Mesendoderm (in vitro differentiated cells): Measurements from ENCODE around the gene ZBTB8B. TPM values are rescaled to one million over a fixed set of nuclear protein-coding genes. Genes with fewer than 3 reads are reported as not detected.

Experiments
- DNase-seq: peaks from one replicate; pipeline ENCODE4 v3.0.0; 2013
- H2AK5ac ChIP-seq: 2 replicates; pipeline ENCODE4 v1.6.1; 2013; ENCODE audit warnings: low read length, inconsistent platforms
- H2BK120ac ChIP-seq: 2 replicates; pipeline ENCODE4 v1.6.1; 2013; ENCODE audit warnings: low read depth, mild to moderate bottlenecking, low read length, moderate library complexity, mixed read lengths
- H2BK15ac ChIP-seq: replicated peaks from 2 replicates; pipeline ENCODE4 v1.6.1; 2013; ENCODE audit warnings: low read depth, mild to moderate bottlenecking, moderate library complexity
- H2BK5ac ChIP-seq: 2 replicates; pipeline ENCODE4 v1.6.1; 2013; ENCODE audit warnings: low read length, inconsistent platforms
- H3K18ac ChIP-seq: 2 replicates; pipeline ENCODE4 v1.6.1; 2013; ENCODE audit warnings: mild to moderate bottlenecking, low read length, mixed read lengths
- H3K23ac ChIP-seq: one replicate; pipeline ENCODE4 v1.6.1; 2013; ENCODE audit warnings: low read length
- H3K27ac ChIP-seq: 2 replicates; pipeline ENCODE4 v1.5.1; 2013; ENCODE audit warnings: low read depth, mild to moderate bottlenecking, inconsistent platforms, low read length, moderate library complexity
- H3K27me3 ChIP-seq: 2 replicates; pipeline ENCODE4 v1.6.1; 2013; ENCODE audit warnings: low read length, control low read depth, mild to moderate bottlenecking, inconsistent platforms; ENCODE audit not compliant: insufficient read depth, poor library complexity
- H3K36me3 ChIP-seq: 2 replicates; pipeline ENCODE4 v1.6.1; 2013; ENCODE audit warnings: low read length, inconsistent platforms; ENCODE audit not compliant: control insufficient read depth, insufficient read depth
- H3K4ac ChIP-seq: one replicate; pipeline ENCODE4 v1.6.1; 2013; ENCODE audit warnings: low read depth, mild to moderate bottlenecking, low read length, moderate library complexity
- H3K4me1 ChIP-seq: 2 replicates; pipeline ENCODE4 v1.6.1; 2013; ENCODE audit warnings: low read depth, low read length, inconsistent platforms; ENCODE audit not compliant: control insufficient read depth
- H3K4me2 ChIP-seq: 2 replicates; pipeline ENCODE4 v1.6.1; 2013; ENCODE audit warnings: low read length
- H3K4me3 ChIP-seq: 2 replicates; pipeline ENCODE4 v1.5.1; 2013; ENCODE audit warnings: mild to moderate bottlenecking, low read length
- H3K56ac ChIP-seq: one replicate; pipeline ENCODE4 v1.6.1; 2013; ENCODE audit warnings: low read length
- H3K79me1 ChIP-seq: 2 replicates; pipeline ENCODE4 v1.6.1; 2013; ENCODE audit warnings: low read length, inconsistent platforms
- H3K79me2 ChIP-seq: 2 replicates; pipeline ENCODE4 v1.6.1; 2013; ENCODE audit warnings: mild to moderate bottlenecking, low read length; ENCODE audit not compliant: control insufficient read depth, insufficient read depth
- H3K9ac ChIP-seq: 2 replicates; pipeline ENCODE4 v1.6.1; 2013; ENCODE audit warnings: low read length, inconsistent platforms
- H4K5ac ChIP-seq: one replicate; pipeline ENCODE4 v1.6.1; 2013; ENCODE audit warnings: low read length
- H4K8ac ChIP-seq: one replicate; pipeline ENCODE4 v1.6.1; 2013; ENCODE audit warnings: low read depth, mild to moderate bottlenecking, control low read depth, low read length, moderate library complexity
- WGBS: extraction: QIAGEN DNeasy Blood & Tissue Kit; methylation state at CpG from one replicate; pipeline ENCODE4 v1.1.7; 2013; ENCODE audit warnings: low lambda C conversion rate, missing lambda C conversion rate; ENCODE audit not compliant: insufficient coverage; ENCODE audit errors: extremely low coverage; 5-methylcytosine and 5-hydroxymethylcytosine counted together
- polyA plus RNA-seq, 2 experiments: library from polyadenylated mRNA; stranded (reverse); fragments of 200-250 nt; gene quantifications; one replicate each; pipeline ENCODE4 v1.2.3, GENCODE V29; 2013

The ZBTB8B gene
- polyA plus RNA-seq (2013, experiment 1 of 2) = 0.59 TPM
- 0.59 TPM for polyA plus RNA-seq (2013, experiment 2 of 2)

- WGBS = no CpG with 5 or more reads among the region's 66 CpGs
These were observed at the start of gene ZBTB8B for GRCh38 chr1:32464716-32465577. Gene ZBTB8B, plus strand, starts transcription at chr1:32465072. Its CDS starts 5,553 bp downstream, at chr1:32470625.

GRCh38 chr1:32421775-32422174, 43.1 kb upstream of the ZBTB8B start:
- no CpG with 5 or more reads among the region's 1 CpG for whole genome bisulfite sequencing
- H3K4me3 ChIP-seq = no peak overlapping the region

More at GRCh38 chr1:32464716-32465577, at the start of gene ZBTB8B:
- no peak within 1 kb of the TSS for H4K8ac ChIP-seq
- H4K5ac ChIP-seq = no peak within 1 kb of the TSS
- no peak within 1 kb of the TSS for H3K23ac ChIP-seq
- DNase-seq = peak; percentile 98
- H3K4ac ChIP-seq = peak within 1 kb of the TSS; percentile 57
- peak within 1 kb of the TSS; percentile 84 for H3K56ac ChIP-seq
- no peak within 1 kb of the TSS for H3K18ac ChIP-seq
- H2BK5ac ChIP-seq = no peak within 1 kb of the TSS
- no peaks in the 10 kb centered on the region for H3K79me2 ChIP-seq
- H3K27me3 ChIP-seq = no peaks in the 10 kb centered on the region
- H3K36me3 ChIP-seq = no peaks in the 10 kb centered on the region
- no peak within 1 kb of the TSS for H3K27ac ChIP-seq
- H3K4me2 ChIP-seq = peak within 1 kb of the TSS; percentile 70
- peak within 1 kb of the TSS; percentile 74 for H3K9ac ChIP-seq
- peak within 1 kb of the TSS; percentile 73 for H3K4me3 ChIP-seq
- peaks cover 6% of the 10 kb centered on the region for H3K4me1 ChIP-seq
- no peak within 1 kb of the TSS for H2BK15ac ChIP-seq
- no peak within 1 kb of the TSS for H2BK120ac ChIP-seq
- no peak within 1 kb of the TSS for H2AK5ac ChIP-seq
- H3K79me1 ChIP-seq = peaks cover 1% of the 10 kb centered on the region

DNA sequence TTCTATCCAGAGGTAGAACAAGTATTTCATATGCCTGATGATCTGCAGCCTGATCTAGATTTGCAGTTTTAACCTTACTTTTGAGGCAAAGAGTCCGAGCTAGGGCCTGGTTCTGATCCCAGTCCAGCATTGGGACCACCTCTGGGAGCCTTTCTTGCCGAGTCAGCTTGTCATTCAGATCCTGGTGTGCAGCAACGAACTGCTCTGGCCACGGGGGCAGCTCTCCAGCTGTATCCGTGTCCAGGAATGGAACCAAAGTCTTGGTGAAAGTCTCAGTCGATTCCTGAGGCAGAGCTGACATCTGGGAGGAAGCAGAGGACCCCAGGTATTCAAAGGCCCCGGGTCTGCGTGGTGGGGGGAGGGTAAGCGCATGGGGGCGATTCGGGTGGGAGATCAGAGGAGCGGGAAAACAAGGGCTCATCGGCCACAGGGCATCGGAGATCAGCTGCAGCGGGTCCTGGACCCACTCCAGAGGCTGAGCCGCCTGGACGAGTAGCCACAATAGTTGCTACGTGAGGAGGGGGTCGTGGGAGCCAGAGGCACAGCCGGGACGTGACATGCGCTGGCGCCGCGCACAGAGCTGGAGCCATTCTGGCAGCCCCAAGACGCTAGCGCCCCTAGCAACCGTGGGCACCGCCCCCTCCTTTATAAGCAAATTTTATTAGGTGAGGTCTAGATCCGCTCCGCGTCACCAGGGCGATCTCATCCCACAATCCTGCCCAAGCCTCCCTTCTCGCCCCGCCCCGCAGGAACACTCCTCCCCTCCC, 38.2 kb upstream of the ZBTB8B start:
- H2BK15ac ChIP-seq = no peak overlapping the region
- H3K79me2 ChIP-seq = no peaks in the 10 kb centered on the region
- peak; percentile 27 for DNase-seq
- no peak overlapping the region for H3K4me2 ChIP-seq
- H3K9ac ChIP-seq = no peak overlapping the region
- H2BK5ac ChIP-seq = no peak overlapping the region
- H3K4me1 ChIP-seq = no peaks in the 10 kb centered on the region
- H3K36me3 ChIP-seq = no peaks in the 10 kb centered on the region
- H2BK120ac ChIP-seq = no peak overlapping the region
- no peak overlapping the region for H4K5ac ChIP-seq
- no peak overlapping the region for H3K4me3 ChIP-seq
- peak overlapping the region; percentile 80 for H3K23ac ChIP-seq
- no peaks in the 10 kb centered on the region for H3K79me1 ChIP-seq
- no peak overlapping the region for H3K4ac ChIP-seq
- H3K27ac ChIP-seq = no peak overlapping the region
- H3K18ac ChIP-seq = no peak overlapping the region
- no peaks in the 10 kb centered on the region for H3K27me3 ChIP-seq
- H3K56ac ChIP-seq = peak overlapping the region; percentile 49
- H2AK5ac ChIP-seq = no peak overlapping the region
- no peak overlapping the region for H4K8ac ChIP-seq
- WGBS = no CpG with 5 or more reads among the region's 36 CpGs

More at GRCh38 chr1:32421775-32422174, 43.1 kb upstream of the ZBTB8B start:
- no peak overlapping the region for H4K8ac ChIP-seq
- no peak overlapping the region for H3K4ac ChIP-seq
- no peak overlapping the region for H3K27ac ChIP-seq
- H3K4me1 ChIP-seq = no peaks in the 10 kb centered on the region
- no peak overlapping the region for H3K56ac ChIP-seq
- no peaks in the 10 kb centered on the region for H3K36me3 ChIP-seq
- H3K27me3 ChIP-seq = no peaks in the 10 kb centered on the region
- no peak overlapping the region for H3K18ac ChIP-seq
- no peak overlapping the region for H2AK5ac ChIP-seq
- no peak overlapping the region for H4K5ac ChIP-seq
- H3K79me2 ChIP-seq = no peaks in the 10 kb centered on the region
- H3K23ac ChIP-seq = no peak overlapping the region
- H3K9ac ChIP-seq = no peak overlapping the region
- DNase-seq = no peak
- H2BK15ac ChIP-seq = no peak overlapping the region
- no peaks in the 10 kb centered on the region for H3K79me1 ChIP-seq
- no peak overlapping the region for H3K4me2 ChIP-seq
- H2BK5ac ChIP-seq = no peak overlapping the region
- H2BK120ac ChIP-seq = no peak overlapping the region

- no peak overlapping the region for H3K4me3 ChIP-seq
- H2AK5ac ChIP-seq = no peak overlapping the region
- H3K79me1 ChIP-seq = no peaks in the 10 kb centered on the region
- no peak overlapping the region for H3K9ac ChIP-seq
- H3K79me2 ChIP-seq = no peaks in the 10 kb centered on the region
- H3K18ac ChIP-seq = no peak overlapping the region
- no peaks in the 10 kb centered on the region for H3K27me3 ChIP-seq
- no peaks in the 10 kb centered on the region for H3K36me3 ChIP-seq
- H3K4ac ChIP-seq = no peak overlapping the region
- H2BK5ac ChIP-seq = no peak overlapping the region
- H3K4me2 ChIP-seq = no peak overlapping the region
- no peak overlapping the region for H2BK15ac ChIP-seq
- no peak overlapping the region for H3K27ac ChIP-seq
- H3K4me1 ChIP-seq = no peaks in the 10 kb centered on the region
- H2BK120ac ChIP-seq = no peak overlapping the region
- no CpG with 5 or more reads among the region's 17 CpGs for WGBS
- H3K23ac ChIP-seq = no peak overlapping the region
- H3K56ac ChIP-seq = no peak overlapping the region
- H4K8ac ChIP-seq = no peak overlapping the region
- DNase-seq = no peak
- H4K5ac ChIP-seq = no peak overlapping the region
These were observed 37.5 kb upstream of the ZBTB8B start for GRCh38 chr1:32427264-32427963.

DNA sequence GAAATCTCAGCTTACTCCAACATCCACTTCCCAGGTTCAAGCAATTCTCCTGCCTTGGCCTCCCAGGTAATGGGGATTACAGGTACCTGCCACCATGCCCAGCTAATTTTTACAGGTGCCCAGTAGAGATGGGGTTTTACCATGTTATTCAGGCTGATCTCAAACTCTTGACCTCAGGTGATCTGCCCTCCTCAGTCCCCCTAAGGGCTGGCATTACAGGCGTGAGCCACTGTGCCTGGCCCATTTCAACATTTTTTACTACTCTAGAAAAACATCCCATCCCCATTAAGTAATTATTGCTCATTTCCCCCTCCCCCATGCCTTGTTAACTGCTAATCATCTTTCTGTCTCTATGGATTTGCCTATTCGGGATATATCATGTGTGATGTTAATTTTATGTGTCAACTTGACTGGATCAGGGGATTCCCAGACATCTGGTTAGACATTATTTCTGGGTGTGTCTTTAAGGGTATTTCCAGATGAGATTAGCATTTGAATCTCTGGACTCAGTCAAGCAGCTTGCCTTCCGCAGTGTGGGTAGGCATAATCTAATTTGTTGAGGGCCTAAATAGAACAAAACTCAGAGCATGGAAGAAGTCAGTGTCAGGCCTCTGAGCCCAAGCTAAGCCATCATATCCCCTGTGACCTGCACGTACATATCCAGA, 33.0 kb upstream of the ZBTB8B start:
- Histone ChIP-seq H2BK15ac (no peak overlapping the region), H3K4me2 (no peak overlapping the region), H3K56ac (peak overlapping the region; percentile 15), H3K18ac (no peak overlapping the region), H3K4me3 (no peak overlapping the region), H3K9ac (no peak overlapping the region), H3K79me2 (no peaks in the 10 kb centered on the region), H3K4me1 (no peaks in the 10 kb centered on the region), H2AK5ac (peak overlapping the region; percentile 69), H4K5ac (no peak overlapping the region), H2BK120ac (no peak overlapping the region), H3K27ac (no peak overlapping the region), H3K27me3 (no peaks in the 10 kb centered on the region), H3K4ac (no peak overlapping the region), H3K23ac (no peak overlapping the region), H3K79me1 (no peaks in the 10 kb centered on the region), H2BK5ac (no peak overlapping the region), H3K36me3 (no peaks in the 10 kb centered on the region), H4K8ac (no peak overlapping the region)
- no CpG with 5 or more reads among the region's 4 CpGs for WGBS
- no peak for DNase-seq
